RWPE1 (cell line): ENCODE measurements around the gene PCDH9.

Source experiments
- CTCF ChIA-PET: fragments of 350-600 bp; sonication (Branson Sonifier 250); formaldehyde crosslinking; extraction: SDS; loops from one replicate; lab custom pipeline; 2021; lab: Yijun Ruan, JAX
- POLR2A ChIA-PET: fragments of 400-600 bp; formaldehyde crosslinking; extraction: SDS; loops from one replicate; lab custom pipeline; 2020; ENCODE audit warnings: antibody characterized with exemption; ENCODE audit not compliant: low non-redundant PET; lab: Yijun Ruan, JAX
- DNase-seq: peaks from one replicate; pipeline ENCODE4 v3.0.0; 2012; ENCODE audit warnings: low spot score
- H3K27ac ChIP-seq: fragments of 450-650 bp; 2 replicates; pipeline ENCODE4 v1.5.1; 2017
- CTCF ChIP-seq: fragments of 450-650 bp; conservative IDR thresholded peaks from 2 replicates; pipeline ENCODE4 v1.5.1; 2017; ENCODE audit warnings: low read depth, mild to moderate bottlenecking

Gene PCDH9

GRCh38 chr13:66322936-66323335 lies 907.2 kb downstream of the PCDH9 start:
- no peak for DNase-seq
- TF ChIP-seq CTCF = no peak
- H3K27ac ChIP-seq = no peak overlapping the region
- CTCF ChIA-PET = no interaction called here
- POLR2A ChIA-PET = no interaction called here

GRCh38 chr13:66322193-66322740 lies 907.9 kb downstream of the PCDH9 start:
- CTCF ChIA-PET = no interaction called here
- no peak for DNase-seq

DNA sequence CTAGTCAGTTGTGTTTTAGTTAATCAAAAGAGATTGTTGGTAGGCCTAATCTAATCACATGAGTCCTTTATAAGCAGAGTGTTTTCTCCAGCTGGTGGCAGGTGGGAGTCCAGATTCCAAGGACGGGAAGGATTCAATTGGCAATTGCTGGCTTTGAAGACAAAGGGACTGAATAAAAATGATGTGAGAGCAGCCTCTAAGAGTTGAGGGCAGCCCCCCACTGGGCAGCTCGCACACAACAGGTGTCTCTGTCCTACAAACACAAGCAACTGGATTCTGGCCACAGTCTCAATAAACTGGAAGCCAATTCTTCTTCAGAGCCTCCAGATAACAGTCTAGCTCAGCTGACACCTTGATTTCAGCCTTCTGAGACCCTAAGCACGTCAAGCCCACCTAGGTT lies 915.2 kb downstream of the PCDH9 start:
- ChIA-PET CTCF (no interaction called here), POLR2A (no interaction called here)
- no peak for DNase-seq
- TF ChIP-seq CTCF = no peak
- H3K27ac ChIP-seq = no peak overlapping the region

More at GRCh38 chr13:66322193-66322740, 907.9 kb downstream of the PCDH9 start:
- POLR2A ChIA-PET = no interaction called here
- TF ChIP-seq CTCF = no peak
- no peak overlapping the region for H3K27ac ChIP-seq

DNA sequence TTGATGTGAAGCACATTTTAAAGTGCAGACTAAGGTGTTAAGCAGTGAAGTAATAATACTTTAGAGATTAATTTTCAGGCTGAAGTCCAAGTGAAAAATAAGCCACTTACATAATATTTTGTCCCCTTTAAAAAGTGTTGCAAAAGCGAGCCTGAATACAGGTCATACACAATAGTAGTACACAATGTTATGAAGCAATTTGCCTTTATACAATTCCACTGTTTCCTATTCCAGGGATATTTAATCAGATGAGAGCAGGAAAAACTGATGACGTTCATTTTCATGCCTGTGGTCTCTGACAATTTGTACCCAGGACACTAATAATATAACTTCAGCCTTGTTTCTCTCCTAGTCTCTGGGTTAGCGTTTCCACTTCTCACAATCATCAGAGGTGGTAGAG lies 916.7 kb downstream of the PCDH9 start:
- TF ChIP-seq CTCF = no peak
- ChIA-PET CTCF (no interaction called here), POLR2A (no interaction called here)
- H3K27ac ChIP-seq = no peak overlapping the region
- DNase-seq = no peak

DNA sequence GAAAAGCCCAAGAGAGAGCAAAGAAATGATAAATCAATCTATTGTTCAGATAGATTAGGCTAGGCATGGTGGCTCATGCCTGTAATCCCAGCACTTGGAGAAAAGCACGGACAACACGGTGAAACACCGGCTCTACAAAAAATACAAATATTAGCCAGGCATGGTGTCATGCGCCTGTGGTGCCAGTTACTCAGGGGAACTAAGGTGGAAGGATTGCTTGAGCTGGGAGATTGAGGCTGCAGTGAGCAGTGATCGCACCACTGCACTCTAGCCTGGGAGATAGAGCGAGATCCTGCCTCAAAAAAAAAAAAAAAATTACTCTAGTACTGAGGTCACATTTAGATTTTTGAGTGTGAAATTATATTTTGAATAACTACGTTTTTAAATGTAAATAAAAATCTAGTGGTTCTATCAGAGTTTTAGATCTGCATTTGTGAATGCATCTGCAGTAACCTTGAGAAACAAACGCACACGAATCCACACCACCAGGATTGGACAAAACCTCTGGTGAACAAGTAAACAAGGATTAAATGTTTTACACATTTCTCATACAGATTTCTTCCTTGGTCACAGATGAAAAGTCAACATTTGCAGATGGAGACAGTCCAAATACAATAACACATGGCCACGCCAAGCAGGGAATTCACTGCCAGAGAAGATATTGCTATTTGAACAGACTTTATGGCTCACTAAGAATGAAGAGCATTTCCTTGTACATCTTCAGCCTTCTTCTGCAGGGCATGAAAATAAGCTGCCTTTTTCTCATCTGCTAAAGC lies 917.6 kb downstream of the PCDH9 start:
- TF ChIP-seq CTCF = no peak
- ChIA-PET POLR2A (no interaction called here), CTCF (no interaction called here)
- no peak overlapping the region for H3K27ac ChIP-seq
- DNase-seq = no peak

- no peak for DNase-seq
- POLR2A ChIA-PET = no interaction called here
- H3K27ac ChIP-seq = no peak overlapping the region
- CTCF ChIA-PET = interaction anchor here (0.8 kb wide), 1 partner anchor 14 kb away, joined by 3 read pairs; no protein-coding TSS in a partner anchor
- no peak for TF ChIP-seq CTCF
These were observed 924.0 kb downstream of the PCDH9 start for GRCh38 chr13:66305961-66306617.
